GM12892 (cell line): ENCODE results near the gene JAKMIP1.

Experiments
- POLR2A ChIP-seq: IDR thresholded peaks from 2 replicates; pipeline ENCODE4 v1.6.1; 2011; ENCODE audit warnings: low read depth, low read length, control low read depth
- POLR2AphosphoS5 ChIP-seq: IDR thresholded peaks from 2 replicates; pipeline ENCODE4 v1.6.1; 2011; ENCODE audit warnings: low read depth, low read length, control low read depth

- TF ChIP-seq POLR2AphosphoS5 (no peak), POLR2A (no peak)
Observed at GRCh38 chr4:6095897-6096296, 104.5 kb downstream of the JAKMIP1 start.
